SJCRH30 (cell line): ENCODE results near the gene MRNIP. TPM values are rescaled to one million over a fixed set of nuclear protein-coding genes. Genes with fewer than 3 reads are reported as not detected.
A peak's percentile ranks its signal among the peaks of the same experiment; 100 is the strongest.

ENCODE experiments used
- DNase-seq, 2 experiments: peaks; one replicate each; pipeline ENCODE4 v3.0.0-alpha.2; 2015 to 2020
- H3K27ac ChIP-seq: fragments of 250-450 bp; sonication (Bioruptor Pico); 2 replicates; pipeline ENCODE4 v1.5.1; 2020; ENCODE audit warnings: mild to moderate bottlenecking, moderate library complexity
- H3K27me3 ChIP-seq: fragments of 250-450 bp; sonication (Bioruptor Pico); 2 replicates; pipeline ENCODE4 v1.5.1; 2020; ENCODE audit warnings: mild to moderate bottlenecking, moderate library complexity
- H3K36me3 ChIP-seq: fragments of 250-450 bp; sonication (Bioruptor Pico); 2 replicates; pipeline ENCODE4 v1.5.1; 2020; ENCODE audit warnings: mild to moderate bottlenecking, moderate library complexity
- H3K4me1 ChIP-seq: fragments of 250-450 bp; sonication (Bioruptor Pico); 2 replicates; pipeline ENCODE4 v1.5.1; 2020; ENCODE audit warnings: mild to moderate bottlenecking, moderate library complexity
- H3K4me3 ChIP-seq: fragments of 250-450 bp; sonication (Bioruptor Pico); 2 replicates; pipeline ENCODE4 v1.5.1; 2020; ENCODE audit warnings: mild to moderate bottlenecking, moderate library complexity
- H3K9me3 ChIP-seq: fragments of 250-450 bp; sonication (Bioruptor Pico); replicated peaks from 2 replicates; pipeline ENCODE4 v1.5.1; 2020; ENCODE audit warnings: mild to moderate bottlenecking, moderate library complexity
- total RNA-seq: library from RNA; depleted of rRNA; stranded (reverse); fragments of >200 nt; shearing (Covaris generic); gene quantifications from 2 replicates; pipeline ENCODE4 v1.2.3, GENCODE V29; 2014

Gene MRNIP
- total RNA-seq, 1 experiment from 2014 or later: 15.3 TPM

GRCh38 chr5:179819296-179820126 is 39.1 kb downstream of the MRNIP start:
- peaks cover 14% of the 10 kb centered on the region for H3K36me3 ChIP-seq
- peak overlapping the region; percentile 96 for H3K27ac ChIP-seq
- DNase-seq: peak; percentile 91 to 95
- H3K27me3 ChIP-seq: no peaks in the 10 kb centered on the region
- H3K9me3 ChIP-seq: no peaks in the 10 kb centered on the region
- H3K4me1 ChIP-seq: peaks cover 25% of the 10 kb centered on the region
- H3K4me3 ChIP-seq: peak overlapping the region; percentile 95

- DNase-seq: peak; percentile 85 to 89
- H3K27ac ChIP-seq: peak overlapping the region; percentile 96
- H3K36me3 ChIP-seq: peaks cover 15% of the 10 kb centered on the region
- H3K9me3 ChIP-seq: no peaks in the 10 kb centered on the region
- H3K27me3 ChIP-seq: no peaks in the 10 kb centered on the region
- peak overlapping the region; percentile 95 for H3K4me3 ChIP-seq
- peaks cover 25% of the 10 kb centered on the region for H3K4me1 ChIP-seq
Measured at GRCh38 chr5:179818746-179819295, 39.8 kb downstream of the MRNIP start.

GRCh38 chr5:179817890-179818745 is 40.5 kb downstream of the MRNIP start:
- peak overlapping the region; percentile 96 for H3K27ac ChIP-seq
- peak; percentile 54 to 67 for DNase-seq
- H3K4me3 ChIP-seq: peak overlapping the region; percentile 95
- no peaks in the 10 kb centered on the region for H3K9me3 ChIP-seq
- peaks cover 25% of the 10 kb centered on the region for H3K4me1 ChIP-seq
- H3K27me3 ChIP-seq: no peaks in the 10 kb centered on the region
- H3K36me3 ChIP-seq: peaks cover 18% of the 10 kb centered on the region

GRCh38 chr5:179817470-179817840 is 41.2 kb downstream of the MRNIP start:
- Histone ChIP-seq H3K4me3 (no peak overlapping the region), H3K27ac (no peak overlapping the region), H3K9me3 (no peaks in the 10 kb centered on the region), H3K36me3 (peaks cover 21% of the 10 kb centered on the region), H3K4me1 (peaks cover 24% of the 10 kb centered on the region), H3K27me3 (no peaks in the 10 kb centered on the region)
- DNase-seq: no peak

- Histone ChIP-seq H3K27me3 (no peaks in the 10 kb centered on the region), H3K27ac (no peak overlapping the region), H3K4me3 (no peak overlapping the region), H3K4me1 (peaks cover 19% of the 10 kb centered on the region), H3K36me3 (peaks cover 25% of the 10 kb centered on the region), H3K9me3 (no peaks in the 10 kb centered on the region)
- DNase-seq: no peak
Measured at GRCh38 chr5:179816796-179817469, 41.7 kb downstream of the MRNIP start.

- Histone ChIP-seq H3K27me3 (no peaks in the 10 kb centered on the region), H3K36me3 (peaks cover 28% of the 10 kb centered on the region), H3K4me3 (no peak overlapping the region), H3K27ac (no peak overlapping the region), H3K9me3 (no peaks in the 10 kb centered on the region), H3K4me1 (peaks cover 18% of the 10 kb centered on the region)
- no peak for DNase-seq
Measured at GRCh38 chr5:179816401-179816795, 42.2 kb downstream of the MRNIP start.

GRCh38 chr5:179815491-179816249 is 42.9 kb downstream of the MRNIP start:
- H3K9me3 ChIP-seq: no peaks in the 10 kb centered on the region
- no peak overlapping the region for H3K4me3 ChIP-seq
- DNase-seq: no peak
- H3K27ac ChIP-seq: no peak overlapping the region
- no peaks in the 10 kb centered on the region for H3K27me3 ChIP-seq
- H3K4me1 ChIP-seq: peaks cover 21% of the 10 kb centered on the region
- peaks cover 29% of the 10 kb centered on the region for H3K36me3 ChIP-seq

- Histone ChIP-seq H3K36me3 (peaks cover 29% of the 10 kb centered on the region), H3K4me1 (peaks cover 11% of the 10 kb centered on the region), H3K27me3 (no peaks in the 10 kb centered on the region), H3K27ac (no peak overlapping the region), H3K9me3 (no peaks in the 10 kb centered on the region), H3K4me3 (no peak overlapping the region)
- no peak for DNase-seq
Measured at GRCh38 chr5:179814090-179814489, 44.5 kb downstream of the MRNIP start.

- Histone ChIP-seq H3K4me3 (no peak overlapping the region), H3K27me3 (no peaks in the 10 kb centered on the region), H3K27ac (no peak overlapping the region), H3K36me3 (peaks cover 29% of the 10 kb centered on the region), H3K9me3 (no peaks in the 10 kb centered on the region), H3K4me1 (peaks cover 10% of the 10 kb centered on the region)
- DNase-seq: no peak
Measured at GRCh38 chr5:179812997-179813607, 45.5 kb downstream of the MRNIP start.

- Histone ChIP-seq H3K4me3 (no peak overlapping the region), H3K9me3 (no peaks in the 10 kb centered on the region), H3K27ac (no peak overlapping the region), H3K4me1 (peaks cover 8% of the 10 kb centered on the region; the same call in 1 of the 2 replicates), H3K36me3 (peaks cover 29% of the 10 kb centered on the region), H3K27me3 (no peaks in the 10 kb centered on the region)
- no peak for DNase-seq
Measured at GRCh38 chr5:179812135-179812825, 46.3 kb downstream of the MRNIP start.

GRCh38 chr5:179806250-179807048 is 52.2 kb downstream of the MRNIP start, which contains the start of gene MGAT4B:
Gene MGAT4B (minus strand): TSS chr5:179806866. CDS start chr5:179806583, 283 bp downstream.
- peak within 1 kb of the TSS; percentile 79 for H3K27ac ChIP-seq
- peaks cover 10% of the 10 kb centered on the region for H3K36me3 ChIP-seq
- peak within 1 kb of the TSS; percentile 97 for H3K4me3 ChIP-seq
- no peaks in the 10 kb centered on the region for H3K9me3 ChIP-seq
- DNase-seq: peak; percentile 51 to 72
- no peaks in the 10 kb centered on the region for H3K27me3 ChIP-seq
- H3K4me1 ChIP-seq: peaks cover 14% of the 10 kb centered on the region; the same call in 1 of the 2 replicates

GRCh38 chr5:179805529-179806249 is 52.9 kb downstream of the MRNIP start:
- peak in 1 of 2 experiments; percentile 52 for DNase-seq
- Histone ChIP-seq H3K9me3 (no peaks in the 10 kb centered on the region), H3K4me3 (peak overlapping the region; percentile 97), H3K27ac (peak overlapping the region; percentile 48; the same call in 1 of the 2 replicates), H3K4me1 (peaks cover 11% of the 10 kb centered on the region; the same call in 1 of the 2 replicates), H3K27me3 (no peaks in the 10 kb centered on the region), H3K36me3 (peaks cover 9% of the 10 kb centered on the region)
